OCI-LY3 (cell line): ENCODE results near the gene PTPN13.

ENCODE experiments used
- EZH2phosphoT487 ChIP-seq: fragments of 200-600 bp; shearing (Covaris generic); IDR thresholded peaks from 2 replicates; pipeline ENCODE4 v1.6.1; 2018; ENCODE audit warnings: antibody characterized with exemption, mixed run types, low read depth
- TF ChIP-seq, protein P1 (sequence below): fragments of 200-600, 300-600 bp; sonication (generic); IDR thresholded peaks from 2 replicates; pipeline ENCODE4 v1.5.1; 2014; ENCODE audit warnings: antibody characterized with exemption, low read length, low read depth

DNA sequence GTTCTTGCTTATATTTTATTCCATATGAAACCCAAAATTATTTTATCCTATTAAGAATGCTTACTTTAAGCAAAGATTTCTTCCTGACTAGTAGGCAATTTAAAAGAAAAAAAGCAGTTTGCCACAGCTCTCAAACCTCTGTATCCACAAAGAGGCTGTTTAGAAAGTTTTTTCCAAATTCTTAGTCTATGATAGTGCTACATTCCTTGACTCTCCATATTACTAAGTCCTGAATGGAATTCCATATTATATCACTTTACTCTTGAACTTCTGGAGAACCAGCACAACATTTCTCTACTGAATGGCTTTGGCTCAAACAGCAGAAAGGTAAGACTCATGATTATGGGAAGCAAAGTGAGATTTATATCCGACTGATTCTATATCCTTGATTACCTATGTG lies 246.7 kb downstream of the PTPN13 start:
- TF ChIP-seq, protein P1, sequence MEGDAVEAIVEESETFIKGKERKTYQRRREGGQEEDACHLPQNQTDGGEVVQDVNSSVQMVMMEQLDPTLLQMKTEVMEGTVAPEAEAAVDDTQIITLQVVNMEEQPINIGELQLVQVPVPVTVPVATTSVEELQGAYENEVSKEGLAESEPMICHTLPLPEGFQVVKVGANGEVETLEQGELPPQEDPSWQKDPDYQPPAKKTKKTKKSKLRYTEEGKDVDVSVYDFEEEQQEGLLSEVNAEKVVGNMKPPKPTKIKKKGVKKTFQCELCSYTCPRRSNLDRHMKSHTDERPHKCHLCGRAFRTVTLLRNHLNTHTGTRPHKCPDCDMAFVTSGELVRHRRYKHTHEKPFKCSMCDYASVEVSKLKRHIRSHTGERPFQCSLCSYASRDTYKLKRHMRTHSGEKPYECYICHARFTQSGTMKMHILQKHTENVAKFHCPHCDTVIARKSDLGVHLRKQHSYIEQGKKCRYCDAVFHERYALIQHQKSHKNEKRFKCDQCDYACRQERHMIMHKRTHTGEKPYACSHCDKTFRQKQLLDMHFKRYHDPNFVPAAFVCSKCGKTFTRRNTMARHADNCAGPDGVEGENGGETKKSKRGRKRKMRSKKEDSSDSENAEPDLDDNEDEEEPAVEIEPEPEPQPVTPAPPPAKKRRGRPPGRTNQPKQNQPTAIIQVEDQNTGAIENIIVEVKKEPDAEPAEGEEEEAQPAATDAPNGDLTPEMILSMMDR: no peak
- TF ChIP-seq EZH2phosphoT487: no peak
